Upper lobe of left lung (tissue), 4 donors: Measurements from ENCODE around the gene SLC50A1.

Experiments used
- CTCF ChIP-seq, 6 experiments: fragments of 450-650 bp in 4 of 6; fragments of 200-600 bp in 2 of 6; sonication (generic) in 2 of 6; IDR thresholded peaks; one replicate each; pipeline ENCODE4 v1.5.1; 2016 to 2019; ENCODE audit warnings: antibody characterized with exemption in 6 of 6
- EP300 ChIP-seq, 4 donors: sonication (generic); formaldehyde crosslinking; IDR thresholded peaks; one replicate each; pipeline ENCODE4 v1.5.1; 2017; ENCODE audit warnings: antibody characterized with exemption in 4 of 4, control low read depth in 2 of 4
- POLR2A ChIP-seq, 4 donors: fragments of 450-650 bp; IDR thresholded peaks; one replicate each; pipeline ENCODE4 v1.5.1; 2016 to 2017; ENCODE audit warnings: antibody characterized with exemption in 4 of 4, mild to moderate bottlenecking in 2 of 4
- POLR2AphosphoS5 ChIP-seq, 2 donors: sonication (generic); formaldehyde crosslinking; IDR thresholded peaks; one replicate each; pipeline ENCODE4 v1.5.1; 2017; ENCODE audit warnings: antibody characterized with exemption in 2 of 2

- no peak for TF ChIP-seq POLR2AphosphoS5 (IDR thresholded peaks at IDR 0.05)
- TF ChIP-seq CTCF (IDR thresholded peaks at IDR 0.05) = no peak
- no peak for TF ChIP-seq EP300 (IDR thresholded peaks at IDR 0.05)
- TF ChIP-seq POLR2A (IDR thresholded peaks at IDR 0.05) = no peak
Measured at GRCh38 chr1:155137154-155137949, 1.7 kb downstream of the SLC50A1 start.
